MCF 10A (cell line): ENCODE data around the gene NDOR1. TPM values are rescaled to one million over a fixed set of nuclear protein-coding genes. Genes with fewer than 3 reads are reported as not detected.

Experiments
- BruUV-seq: library from RNA; stranded (reverse); fragments of 400-500 nt; replicated peaks from 2 replicates; lab custom pipeline; 2021; lab: Mats Ljungman, UMichigan
- CTCF ChIA-PET: fragments of 300-600 bp; sonication (Branson Sonifier 250); formaldehyde crosslinking; extraction: SDS; loops from one replicate; lab custom pipeline; 2021; ENCODE audit warnings: antibody characterized with exemption, inconsistent platforms; lab: Yijun Ruan, JAX
- POLR2A ChIA-PET: fragments of 300-600, 350-650 bp; sonication (Branson Sonifier 250); formaldehyde crosslinking; extraction: SDS; loops from one replicate; lab custom pipeline; 2020; ENCODE audit warnings: antibody characterized with exemption, inconsistent platforms; lab: Yijun Ruan, JAX
- DNase-seq: peaks from one replicate; pipeline ENCODE4 v3.0.0-alpha.2; 2018; ENCODE audit not compliant: unreplicated experiment
- H3K27ac Mint-ChIP-seq: one replicate; pipeline ENCODE4 v1.8.0; 2022; ENCODE audit warnings: mild to moderate bottlenecking, low read depth, mixed read lengths; ENCODE audit not compliant: unreplicated experiment
- H3K27me3 Mint-ChIP-seq: one replicate; pipeline ENCODE4 v1.8.0; 2022; ENCODE audit warnings: mixed read lengths; ENCODE audit not compliant: insufficient read depth, unreplicated experiment
- H3K36me3 Mint-ChIP-seq: one replicate; pipeline ENCODE4 v1.8.0; 2022; ENCODE audit warnings: mild to moderate bottlenecking, moderate library complexity, mixed read lengths; ENCODE audit not compliant: insufficient read depth, unreplicated experiment
- H3K4me1 Mint-ChIP-seq: one replicate; pipeline ENCODE4 v1.8.0; 2022; ENCODE audit warnings: mixed read lengths; ENCODE audit not compliant: insufficient read depth, unreplicated experiment
- H3K4me3 Mint-ChIP-seq: one replicate; pipeline ENCODE4 v1.8.0; 2022; ENCODE audit warnings: mild to moderate bottlenecking, moderate library complexity, mixed read lengths; ENCODE audit not compliant: unreplicated experiment
- H3K9me3 Mint-ChIP-seq: one replicate; pipeline ENCODE4 v1.8.0; 2022; ENCODE audit warnings: mixed read lengths; ENCODE audit not compliant: unreplicated experiment
- intact Hi-C: fragments of 100-400 bp; cut with micrococcal nuclease; formaldehyde crosslinking; loops from 2 replicates; pipeline ENCODE4 v1.14.1; 2022
- total RNA-seq: library from RNA; stranded (reverse); gene quantifications from 2 replicates; pipeline ENCODE4 v1.2.3, GENCODE V29; 2022
- TF ChIP-seq, protein P1 (sequence below): fragments of 200-600 bp; IDR thresholded peaks from one replicate; pipeline ENCODE4 v1.8.0; 2022; ENCODE audit warnings: antibody characterized with exemption, mild to moderate bottlenecking; ENCODE audit not compliant: unreplicated experiment

The NDOR1 gene
- total RNA-seq, 1 experiment from 2014 or later, result 18.0 TPM

DNA sequence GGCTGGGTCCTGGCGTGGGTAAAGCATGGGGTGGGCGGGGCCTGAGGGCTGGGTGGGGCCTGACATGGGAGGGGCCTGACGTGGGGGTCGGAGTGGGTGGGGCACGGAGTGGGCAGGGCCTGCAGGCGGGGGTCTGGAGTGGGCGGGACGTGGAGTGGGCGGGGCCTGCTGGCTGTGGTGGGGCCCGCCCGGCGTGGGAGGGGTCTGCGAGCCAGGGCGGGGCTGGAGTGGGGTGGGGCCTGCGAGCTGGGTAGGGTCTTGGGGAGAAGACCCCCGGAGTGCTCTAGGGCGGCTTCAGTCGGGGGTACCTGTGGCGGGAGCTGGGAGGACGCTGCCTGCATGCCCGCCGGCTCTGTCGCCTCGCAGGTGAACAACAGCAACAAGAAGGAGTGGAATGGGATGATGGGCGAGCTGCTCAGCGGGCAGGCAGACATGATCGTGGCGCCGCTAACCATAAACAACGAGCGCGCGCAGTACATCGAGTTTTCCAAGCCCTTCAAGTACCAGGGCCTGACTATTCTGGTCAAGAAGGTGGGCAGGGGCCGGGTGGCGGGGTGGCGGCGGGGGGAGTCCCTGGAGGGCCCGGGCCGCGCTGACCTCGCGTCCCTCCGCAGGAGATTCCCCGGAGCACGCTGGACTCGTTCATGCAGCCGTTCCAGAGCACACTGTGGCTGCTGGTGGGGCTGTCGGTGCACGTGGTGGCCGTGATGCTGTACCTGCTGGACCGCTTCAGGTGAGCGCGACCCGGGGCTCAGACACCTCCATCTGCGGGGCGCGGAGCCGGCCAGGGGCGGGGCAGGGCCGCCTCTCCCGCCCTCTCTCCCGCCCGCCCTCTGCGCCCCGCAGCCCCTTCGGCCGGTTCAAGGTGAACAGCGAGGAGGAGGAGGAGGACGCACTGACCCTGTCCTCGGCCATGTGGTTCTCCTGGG, 43.7 kb upstream of the NDOR1 start:
- H3K4me1 Mint-ChIP-seq, result no peaks in the 10 kb centered on the region
- ChIA-PET POLR2A (no interaction called here), CTCF (interaction anchor here (0.6 kb wide), 1 partner anchor 218 kb away, joined by 4 read pairs; no protein-coding TSS in a partner anchor)
- no peaks in the 10 kb centered on the region for H3K9me3 Mint-ChIP-seq
- TF ChIP-seq, protein P1, sequence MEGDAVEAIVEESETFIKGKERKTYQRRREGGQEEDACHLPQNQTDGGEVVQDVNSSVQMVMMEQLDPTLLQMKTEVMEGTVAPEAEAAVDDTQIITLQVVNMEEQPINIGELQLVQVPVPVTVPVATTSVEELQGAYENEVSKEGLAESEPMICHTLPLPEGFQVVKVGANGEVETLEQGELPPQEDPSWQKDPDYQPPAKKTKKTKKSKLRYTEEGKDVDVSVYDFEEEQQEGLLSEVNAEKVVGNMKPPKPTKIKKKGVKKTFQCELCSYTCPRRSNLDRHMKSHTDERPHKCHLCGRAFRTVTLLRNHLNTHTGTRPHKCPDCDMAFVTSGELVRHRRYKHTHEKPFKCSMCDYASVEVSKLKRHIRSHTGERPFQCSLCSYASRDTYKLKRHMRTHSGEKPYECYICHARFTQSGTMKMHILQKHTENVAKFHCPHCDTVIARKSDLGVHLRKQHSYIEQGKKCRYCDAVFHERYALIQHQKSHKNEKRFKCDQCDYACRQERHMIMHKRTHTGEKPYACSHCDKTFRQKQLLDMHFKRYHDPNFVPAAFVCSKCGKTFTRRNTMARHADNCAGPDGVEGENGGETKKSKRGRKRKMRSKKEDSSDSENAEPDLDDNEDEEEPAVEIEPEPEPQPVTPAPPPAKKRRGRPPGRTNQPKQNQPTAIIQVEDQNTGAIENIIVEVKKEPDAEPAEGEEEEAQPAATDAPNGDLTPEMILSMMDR, result no peak
- no peaks in the 10 kb centered on the region for H3K36me3 Mint-ChIP-seq
- intact Hi-C loops, result no loop called here
- peaks cover 33% of the 10 kb centered on the region for H3K27me3 Mint-ChIP-seq
- no peak overlapping the region for H3K27ac Mint-ChIP-seq
- H3K4me3 Mint-ChIP-seq, result no peak overlapping the region
- BruUV-seq, result no TSS peak
- DNase-seq, result no peak

DNA sequence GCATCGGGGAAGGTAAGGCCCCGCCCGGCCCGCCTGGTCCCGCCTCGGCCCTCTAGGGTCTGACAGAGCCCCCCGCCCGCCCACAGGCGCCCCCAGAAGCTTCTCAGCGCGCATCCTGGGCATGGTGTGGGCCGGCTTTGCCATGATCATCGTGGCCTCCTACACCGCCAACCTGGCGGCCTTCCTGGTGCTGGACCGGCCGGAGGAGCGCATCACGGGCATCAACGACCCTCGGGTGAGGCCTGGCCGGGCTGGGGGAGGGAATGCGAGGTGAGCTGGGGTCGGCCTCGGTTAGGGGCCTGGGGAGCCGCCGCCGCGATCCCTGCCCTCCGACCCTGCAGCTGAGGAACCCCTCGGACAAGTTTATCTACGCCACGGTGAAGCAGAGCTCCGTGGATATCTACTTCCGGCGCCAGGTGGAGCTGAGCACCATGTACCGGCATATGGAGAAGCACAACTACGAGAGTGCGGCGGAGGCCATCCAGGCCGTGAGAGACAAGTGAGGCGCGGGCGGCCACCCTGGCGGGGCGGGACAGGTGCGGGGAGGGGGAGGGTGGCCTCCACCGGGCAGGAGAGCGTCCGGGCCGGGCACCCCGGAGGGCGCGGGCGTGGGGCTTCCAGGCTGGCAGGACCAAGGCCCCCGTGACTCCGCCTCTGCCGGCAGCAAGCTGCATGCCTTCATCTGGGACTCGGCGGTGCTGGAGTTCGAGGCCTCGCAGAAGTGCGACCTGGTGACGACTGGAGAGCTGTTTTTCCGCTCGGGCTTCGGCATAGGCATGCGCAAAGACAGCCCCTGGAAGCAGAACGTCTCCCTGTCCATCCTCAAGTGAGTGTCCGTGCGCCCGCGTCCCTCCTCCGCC, 42.8 kb upstream of the NDOR1 start:
- peak; percentile 27 for DNase-seq
- no peaks in the 10 kb centered on the region for H3K36me3 Mint-ChIP-seq
- no peaks in the 10 kb centered on the region for H3K4me1 Mint-ChIP-seq
- POLR2A ChIA-PET, result no interaction called here
- TF ChIP-seq, protein P1, result no peak
- H3K9me3 Mint-ChIP-seq, result no peaks in the 10 kb centered on the region
- no TSS peak for BruUV-seq
- peaks cover 35% of the 10 kb centered on the region for H3K27me3 Mint-ChIP-seq
- intact Hi-C loops, result no loop called here
- peak overlapping the region; percentile 68 for H3K4me3 Mint-ChIP-seq
- H3K27ac Mint-ChIP-seq, result no peak overlapping the region
- CTCF ChIA-PET, result interaction anchor here (0.5 to 1.0 kb wide), 2 partner anchors 68 to 74 kb away, joined by 3 read pairs; partner anchors contain the start of gene SLC34A3

DNA sequence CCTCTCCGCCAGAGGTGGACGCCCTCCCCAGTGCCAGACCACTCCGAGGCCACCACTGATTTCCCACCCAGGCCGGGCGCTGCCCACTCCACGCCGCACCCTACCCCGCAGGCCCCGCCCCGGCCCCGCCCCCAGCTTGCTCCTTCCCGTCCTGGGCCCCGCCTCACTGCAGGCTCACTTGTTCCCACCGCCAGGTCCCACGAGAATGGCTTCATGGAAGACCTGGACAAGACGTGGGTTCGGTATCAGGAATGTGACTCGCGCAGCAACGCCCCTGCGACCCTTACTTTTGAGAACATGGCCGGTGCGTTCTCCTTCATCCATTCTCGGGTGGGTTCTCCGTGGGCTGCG, 42.2 kb upstream of the NDOR1 start:
- no peaks in the 10 kb centered on the region for H3K36me3 Mint-ChIP-seq
- POLR2A ChIA-PET, result no interaction called here
- CTCF ChIA-PET, result interaction anchor here (0.5 to 1.0 kb wide), 2 partner anchors 67 to 73 kb away, joined by 3 read pairs; partner anchors contain the start of gene SLC34A3
- H3K4me1 Mint-ChIP-seq, result no peaks in the 10 kb centered on the region
- no peaks in the 10 kb centered on the region for H3K9me3 Mint-ChIP-seq
- DNase-seq, result peak; percentile 36
- H3K27me3 Mint-ChIP-seq, result peaks cover 29% of the 10 kb centered on the region
- H3K4me3 Mint-ChIP-seq, result peak overlapping the region; percentile 68
- intact Hi-C loops, result no loop called here
- TF ChIP-seq, protein P1, result no peak
- BruUV-seq, result no TSS peak
- no peak overlapping the region for H3K27ac Mint-ChIP-seq

DNA sequence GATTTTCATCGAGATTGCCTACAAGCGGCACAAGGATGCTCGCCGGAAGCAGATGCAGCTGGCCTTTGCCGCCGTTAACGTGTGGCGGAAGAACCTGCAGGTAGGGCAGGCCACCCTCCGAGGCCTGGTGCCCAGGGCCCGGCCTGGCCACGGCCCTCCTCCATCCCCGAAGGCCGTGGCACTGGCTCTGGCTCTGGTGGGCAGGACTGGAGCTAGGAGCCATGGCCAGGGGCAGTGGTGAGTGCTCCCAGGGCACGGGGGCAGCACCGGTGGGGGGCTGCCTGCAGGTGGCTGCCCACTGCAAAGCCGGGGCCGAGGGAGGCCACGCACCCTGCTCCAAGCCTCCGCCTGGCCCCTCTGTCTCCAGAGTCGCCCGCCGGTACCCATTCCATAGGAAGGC, 41.7 kb upstream of the NDOR1 start:
- TF ChIP-seq, protein P1, result no peak
- CTCF ChIA-PET, result interaction anchor here (0.5 to 1.0 kb wide), 2 partner anchors 67 to 73 kb away, joined by 3 read pairs; partner anchors contain the start of gene SLC34A3

More for the DNA sequence above, 41.7 kb upstream of the NDOR1 start:
- intact Hi-C loops, result no loop called here
- no peak for DNase-seq
- no TSS peak for BruUV-seq
- Mint-ChIP-seq H3K36me3 (no peaks in the 10 kb centered on the region), H3K9me3 (no peaks in the 10 kb centered on the region), H3K27ac (no peak overlapping the region), H3K27me3 (peaks cover 24% of the 10 kb centered on the region), H3K4me3 (peak overlapping the region; percentile 68), H3K4me1 (no peaks in the 10 kb centered on the region)
- POLR2A ChIA-PET, result no interaction called here
